H1 (cell line): Measurements from ENCODE around the gene VENTX. TPM values are rescaled to one million over a fixed set of nuclear protein-coding genes. Genes with fewer than 3 reads are reported as not detected.

Experiments
- CTCF ChIA-PET: fragments of 300-600 bp; sonication (Branson Sonifier 250); formaldehyde crosslinking; loops from one replicate; lab custom pipeline; 2021; ENCODE audit not compliant: partially characterized antibody; lab: Charles Lee
- POLR2A ChIA-PET: fragments of 300-600 bp; sonication (Branson Sonifier 250); formaldehyde crosslinking; loops from one replicate; lab custom pipeline; 2021; ENCODE audit warnings: inconsistent platforms; ENCODE audit not compliant: partially characterized antibody; lab: Charles Lee
- DNase-seq, 2 experiments: peaks; one replicate each; pipeline versions ENCODE4 v3.0.0 to v3.0.0-alpha.2; 2010 to 2022; ENCODE audit warnings: low spot score in 2 of 2, low read depth in 1 of 2, mixed read lengths in 1 of 2
- FAIRE-seq: peaks from 2 replicates; lab custom pipeline; 2011; peaks lifted over from hg19 to GRCh38; lab: Jason Lieb, UNC
- H2AFZ ChIP-seq: 2 replicates; pipeline ENCODE4 v1.8.1; 2012; ENCODE audit warnings: low read length, inconsistent platforms
- H2AK5ac ChIP-seq: 2 replicates; pipeline ENCODE4 v1.6.1; 2013; ENCODE audit warnings: low read depth, low read length
- H2BK120ac ChIP-seq: replicated peaks from 2 replicates; pipeline ENCODE3; 2013; ENCODE audit warnings: low read depth, low read length, inconsistent platforms
- H2BK12ac ChIP-seq: 2 replicates; pipeline ENCODE4 v1.6.1; 2013; ENCODE audit warnings: low read depth, low read length
- H2BK15ac ChIP-seq: 2 replicates; pipeline ENCODE4 v1.6.1; 2013; ENCODE audit warnings: low read length
- H2BK20ac ChIP-seq: 2 replicates; pipeline ENCODE4 v1.6.1; 2013; ENCODE audit warnings: low read length
- H2BK5ac ChIP-seq: 2 replicates; pipeline ENCODE4 v1.6.1; 2013; ENCODE audit warnings: low read depth, low read length
- H3K14ac ChIP-seq: 2 replicates; pipeline ENCODE4 v1.6.1; 2013; ENCODE audit warnings: inconsistent platforms; ENCODE audit not compliant: insufficient read length
- H3K18ac ChIP-seq: 2 replicates; pipeline ENCODE4 v1.6.1; 2013; ENCODE audit warnings: low read length; ENCODE audit errors: extremely low read depth
- H3K23ac ChIP-seq: 2 replicates; pipeline ENCODE4 v1.6.1; 2013; ENCODE audit warnings: inconsistent platforms; ENCODE audit not compliant: insufficient read length
- H3K23me2 ChIP-seq: 2 replicates; pipeline ENCODE4 v1.6.1; 2013; ENCODE audit warnings: low read depth, low read length
- H3K27ac ChIP-seq: 2 replicates; pipeline ENCODE4 v1.6.1; 2011; ENCODE audit warnings: low read depth, low read length, inconsistent platforms
- H3K27me3 ChIP-seq, 4 experiments: replicated peaks in 1 of 4; 1 replicate in 1 of 4; 2 replicates in 3 of 4; pipeline versions ENCODE4 v1.6.1 to v1.8.1; 2011 to 2013; ENCODE audit warnings: low read length in 3 of 4, mild to moderate bottlenecking in 3 of 4, inconsistent platforms in 2 of 4, mixed read lengths in 2 of 4, moderate library complexity in 1 of 4; ENCODE audit not compliant: control insufficient read depth in 3 of 4, insufficient read depth in 3 of 4; ENCODE audit errors: extremely low read depth in 1 of 4
- H3K36me3 ChIP-seq, 4 experiments: 2 replicates each; pipeline versions ENCODE4 v1.6.1 to v1.8.1; 2011 to 2013; ENCODE audit warnings: mild to moderate bottlenecking in 4 of 4, low read length in 3 of 4, moderate library complexity in 2 of 4, control low read depth in 1 of 4, inconsistent platforms in 1 of 4; ENCODE audit not compliant: insufficient read depth in 4 of 4, control insufficient read depth in 2 of 4
- H3K4ac ChIP-seq: replicated peaks from 2 replicates; pipeline ENCODE3; 2013; ENCODE audit warnings: low read length, low read depth, mixed read lengths, inconsistent platforms; ENCODE audit not compliant: insufficient read length
- H3K4me1 ChIP-seq, 4 experiments: replicated peaks in 1 of 4; 1 replicate in 1 of 4; 2 replicates in 3 of 4; pipeline versions ENCODE4 v1.6.1 to v1.8.1; 2011 to 2013; ENCODE audit warnings: low read length in 3 of 4, inconsistent platforms in 2 of 4, mixed read lengths in 1 of 4; ENCODE audit not compliant: insufficient read depth in 4 of 4, control insufficient read depth in 3 of 4
- H3K4me2 ChIP-seq, 2 experiments: 2 replicates each; pipeline versions ENCODE4 v1.6.1 to v1.8.1; 2011 to 2013; ENCODE audit warnings: low read depth in 2 of 2, low read length in 2 of 2, control low read depth in 1 of 2, inconsistent platforms in 1 of 2, mild to moderate bottlenecking in 1 of 2; ENCODE audit not compliant: insufficient read depth in 1 of 2
- H3K4me3 ChIP-seq, 4 experiments: fragments of 200-600, 300-600 bp in 1 of 4; sonication (generic), shearing (Covaris generic), sonication (Bioruptor Twin) in 1 of 4; 2 replicates each; pipeline versions ENCODE4 v1.5.1 to v1.8.1; 2011 to 2016; ENCODE audit warnings: low read length in 4 of 4, low read depth in 3 of 4, control low read depth in 2 of 4, inconsistent platforms in 2 of 4, mild to moderate bottlenecking in 2 of 4, mixed read lengths in 1 of 4, moderate library complexity in 1 of 4; ENCODE audit not compliant: insufficient read depth in 2 of 4; ENCODE audit errors: extremely low read depth in 1 of 4
- H3K56ac ChIP-seq: replicated peaks from 2 replicates; pipeline ENCODE3; 2013; ENCODE audit warnings: low read depth, mild to moderate bottlenecking, mixed read lengths, low read length, inconsistent platforms; ENCODE audit not compliant: insufficient read length
- H3K79me1 ChIP-seq: 2 replicates; pipeline ENCODE4 v1.6.1; 2013; ENCODE audit warnings: low read depth, low read length, control low read depth
- H3K79me2 ChIP-seq, 2 experiments: 2 replicates each; pipeline versions ENCODE4 v1.6.1 to v1.8.1; 2012 to 2013; ENCODE audit warnings: low read length in 2 of 2, mild to moderate bottlenecking in 2 of 2, inconsistent platforms in 1 of 2; ENCODE audit not compliant: insufficient read depth in 2 of 2, control insufficient read depth in 1 of 2
- H3K9ac ChIP-seq, 4 experiments: replicated peaks in 1 of 4; 1 replicate in 1 of 4; 2 replicates in 3 of 4; pipeline versions ENCODE4 v1.6.1 to v1.8.1; 2011 to 2013; ENCODE audit warnings: low read depth in 3 of 4, low read length in 3 of 4, control low read depth in 2 of 4, mild to moderate bottlenecking in 2 of 4, moderate library complexity in 2 of 4, inconsistent platforms in 1 of 4; ENCODE audit errors: extremely low read depth in 1 of 4
- H3K9me3 ChIP-seq, 2 experiments: 2 replicates each; pipeline versions ENCODE4 v1.6.1 to v1.8.1; 2012 to 2013; ENCODE audit warnings: mild to moderate bottlenecking in 2 of 2, moderate library complexity in 2 of 2, control low read depth in 1 of 2, inconsistent platforms in 1 of 2, low read depth in 1 of 2, low read length in 1 of 2, mixed read lengths in 1 of 2; ENCODE audit not compliant: insufficient read depth in 2 of 2
- H4K20me1 ChIP-seq, 2 experiments: replicated peaks in 1 of 2; 2 replicates each; pipeline versions ENCODE3 to v1.8.1; 2011 to 2013; ENCODE audit warnings: inconsistent platforms in 2 of 2, low read length in 2 of 2, mild to moderate bottlenecking in 1 of 2; ENCODE audit not compliant: insufficient read depth in 2 of 2, control insufficient read depth in 1 of 2
- H4K5ac ChIP-seq: 2 replicates; pipeline ENCODE4 v1.6.1; 2013; ENCODE audit warnings: low read length, low read depth, mixed read lengths, inconsistent platforms; ENCODE audit not compliant: insufficient read length
- H4K8ac ChIP-seq: 2 replicates; pipeline ENCODE4 v1.8.0; 2013; ENCODE audit warnings: mild to moderate bottlenecking, moderate library complexity, low read length, inconsistent platforms; ENCODE audit not compliant: insufficient read depth; ENCODE audit errors: extremely low read depth
- H4K91ac ChIP-seq: replicated peaks from 2 replicates; pipeline ENCODE3; 2013; ENCODE audit warnings: low read length, mixed read lengths, inconsistent platforms; ENCODE audit not compliant: insufficient read length
- ASH2L ChIP-seq: fragments of 200-600, 300-600 bp; sonication (generic); IDR thresholded peaks from one replicate; pipeline ENCODE4 v1.7.1; 2017; ENCODE audit warnings: low read length
- CHD2 ChIP-seq: IDR thresholded peaks from 2 replicates; pipeline ENCODE4 v1.6.1; 2012; ENCODE audit warnings: low read length, improper control_type of control experiment
- CTBP2 ChIP-seq: IDR thresholded peaks from 2 replicates; pipeline ENCODE4 v1.7.0; 2011; ENCODE audit warnings: borderline replicate concordance, mild to moderate bottlenecking, moderate library complexity, mixed read lengths, low read length; ENCODE audit not compliant: insufficient read depth, insufficient read length
- EGR1 ChIP-seq: IDR thresholded peaks from 2 replicates; pipeline ENCODE4 v1.6.1; 2011; ENCODE audit warnings: low read depth, low read length, borderline replicate concordance
- HDAC2 ChIP-seq, 2 experiments: fragments of 300-600 bp in 1 of 2; sonication (generic) in 1 of 2; IDR thresholded peaks; 2 replicates each; pipeline ENCODE4 v1.6.1; 2011 to 2012; ENCODE audit warnings: low read depth in 2 of 2, low read length in 2 of 2, mild to moderate bottlenecking in 2 of 2, moderate library complexity in 2 of 2, borderline replicate concordance in 1 of 2, inconsistent platforms in 1 of 2
- MAFK ChIP-seq: IDR thresholded peaks from 2 replicates; pipeline ENCODE4 v1.6.1; 2012; ENCODE audit warnings: low read depth, mild to moderate bottlenecking, improper control_type of control experiment, low read length
- POLR2AphosphoS5 ChIP-seq: IDR thresholded peaks from 2 replicates; pipeline ENCODE4 v1.6.1; 2011; ENCODE audit warnings: low read depth, low read length
- RNF2 ChIP-seq: fragments of 200-900, 300-1000 bp; sonication (generic); IDR thresholded peaks from 2 replicates; pipeline ENCODE4 v1.7.1; 2016; ENCODE audit warnings: borderline replicate concordance, low read depth, mild to moderate bottlenecking, antibody characterized with exemption, low read length; ENCODE audit not compliant: poor library complexity, severe bottlenecking; ENCODE audit errors: missing control alignments
- RXRA ChIP-seq: IDR thresholded peaks from 2 replicates; pipeline ENCODE4 v1.6.1; 2011; ENCODE audit warnings: low read depth, mild to moderate bottlenecking, low read length, moderate library complexity; ENCODE audit not compliant: insufficient read depth
- SIRT6 ChIP-seq: IDR thresholded peaks from one replicate; pipeline ENCODE4 v1.7.1; 2012; ENCODE audit warnings: low read length, inconsistent platforms
- SP2 ChIP-seq: IDR thresholded peaks from 2 replicates; pipeline ENCODE4 v1.6.1; 2012; ENCODE audit warnings: mild to moderate bottlenecking, low read length, inconsistent platforms
- TCF12 ChIP-seq: IDR thresholded peaks from 2 replicates; pipeline ENCODE4 v1.6.1; 2011; ENCODE audit warnings: low read depth, mild to moderate bottlenecking, low read length
- WGBS, 2 experiments: shearing (Covaris generic) in 1 of 2; methylation state at CpG; one replicate each; pipeline versions ENCODE4 v1.1.6 to v1.1.7; 2013 to 2015; ENCODE audit warnings: low lambda C conversion rate in 2 of 2, mixed read lengths in 2 of 2, inconsistent platforms in 1 of 2, low coverage in 1 of 2, missing lambda C conversion rate in 1 of 2; ENCODE audit not compliant: insufficient replicate concordance in 2 of 2, insufficient coverage in 1 of 2, insufficient read length in 1 of 2; ENCODE audit errors: extremely low coverage in 1 of 2, missing lambda C conversion rate in 1 of 2; 5-methylcytosine and 5-hydroxymethylcytosine counted together
- polyA plus RNA-seq, 7 experiments: library from polyadenylated mRNA; depleted of rRNA in 3 of 7; stranded (reverse) in 5 of 7; unstranded in 2 of 7; fragments of >200 nt in 5 of 7; fragments of 200-250 nt in 2 of 7; gene quantifications; 1 replicate in 5 of 7; 2 replicates in 1 of 7; 4 replicates in 1 of 7; pipeline versions ENCODE4 v1.2.1 to v1.2.3, GENCODE V29; 2011 to 2013; ENCODE audit warnings: missing spikeins in 2 of 7, mixed read lengths in 2 of 7
- total RNA-seq: library from RNA; stranded (reverse); fragmentation: NEBNext Ultra II Directional; extraction: Animal tissue kit (Norgen Biotek cat#: 25700); gene quantifications from 2 replicates; pipeline ENCODE4 v1.2.1, GENCODE V29; 2021

VENTX gene
- total and polyA plus RNA-seq, 2 of the 8 experiments (the other 6 are each of a cell fraction or from before 2014, with no cell fraction given), result 5.6 TPM

GRCh38 chr10:133215586-133215985, 22.1 kb upstream of the VENTX start:
- Histone ChIP-seq H2AK5ac (no peak overlapping the region), H3K23me2 (peaks cover 2% of the 10 kb centered on the region; the same call in 1 of the 2 replicates), H2BK15ac (no peak overlapping the region), H3K4ac (no peak overlapping the region), H3K56ac (no peak overlapping the region), H3K23ac (no peak overlapping the region), H3K27ac (no peak overlapping the region), H3K18ac (no peak overlapping the region), H4K91ac (no peak overlapping the region), H2BK120ac (no peak overlapping the region), H3K9ac (no peak overlapping the region), H3K14ac (no peak overlapping the region), H3K4me1 (peaks cover 0 to 12% (median 10%) of the 10 kb centered on the region in 4 experiments; a peak in 6 of 7 replicates), H2AFZ (no peak overlapping the region), H3K79me2 (no peaks in the 10 kb centered on the region), H2BK12ac (no peak overlapping the region), H2BK5ac (no peak overlapping the region), H3K79me1 (no peaks in the 10 kb centered on the region), H3K9me3 (peaks cover 0 to 4% of the 10 kb centered on the region in 2 experiments; a peak in 1 of 4 replicates), H3K27me3 (no peaks in the 10 kb centered on the region), H3K4me2 (no peak overlapping the region), H4K8ac (peak overlapping the region; percentile 79; the same call in 1 of the 2 replicates), H2BK20ac (no peak overlapping the region), H3K4me3 (no peak overlapping the region), H4K20me1 (peaks cover 0 to 7% of the 10 kb centered on the region in 2 experiments), H4K5ac (no peak overlapping the region), H3K36me3 (no peaks in the 10 kb centered on the region; a peak in 3 of 8 replicates)
- TF ChIP-seq MAFK, result no peak
- TF ChIP-seq CTBP2, result no peak
- TF ChIP-seq HDAC2 (IDR thresholded peaks at IDR 0.05; ENCODE audit: borderline replicate concordance in 1 of 2, low read depth in 2 of 2, low read length in 2 of 2), result no peak
- TF ChIP-seq SP2, result no peak
- TF ChIP-seq POLR2AphosphoS5, result no peak
- no peak for TF ChIP-seq EGR1
- no peak for TF ChIP-seq ASH2L
- no peak for TF ChIP-seq TCF12
- TF ChIP-seq RXRA, result no peak
- TF ChIP-seq SIRT6, result no peak
- TF ChIP-seq CHD2, result no peak
- TF ChIP-seq RNF2, result no peak
- 96% methylated on average over 26 of the region's 27 CpGs; no CpG with 5 or more reads in 1 of the 2 experiments for WGBS, 2 experiments
- POLR2A ChIA-PET, result interaction anchor here (1.4 to 1.5 kb wide), 2 partner anchors 12 to 20 kb away, joined by 3 read pairs; no protein-coding TSS in a partner anchor
- FAIRE-seq, result no peak
- CTCF ChIA-PET, result interaction anchor here (1.2 to 1.6 kb wide), 2 partner anchors 69 to 72 kb away, joined by 3 to 7 read pairs; no protein-coding TSS in a partner anchor
- DNase-seq, result no peak
